ENCODE data around the gene TBX4.
A peak's percentile ranks its signal among the peaks of the same experiment; 100 is the strongest.

The TBX4 gene

GRCh38 chr17:61452301-61453290 lies at the start of gene TBX4:
TSS of gene TBX4 (plus strand) at chr17:61452422. CDS start at chr17:61456491, 4,069 bp downstream.
- DNase-seq = peak; percentile 54

DNA sequence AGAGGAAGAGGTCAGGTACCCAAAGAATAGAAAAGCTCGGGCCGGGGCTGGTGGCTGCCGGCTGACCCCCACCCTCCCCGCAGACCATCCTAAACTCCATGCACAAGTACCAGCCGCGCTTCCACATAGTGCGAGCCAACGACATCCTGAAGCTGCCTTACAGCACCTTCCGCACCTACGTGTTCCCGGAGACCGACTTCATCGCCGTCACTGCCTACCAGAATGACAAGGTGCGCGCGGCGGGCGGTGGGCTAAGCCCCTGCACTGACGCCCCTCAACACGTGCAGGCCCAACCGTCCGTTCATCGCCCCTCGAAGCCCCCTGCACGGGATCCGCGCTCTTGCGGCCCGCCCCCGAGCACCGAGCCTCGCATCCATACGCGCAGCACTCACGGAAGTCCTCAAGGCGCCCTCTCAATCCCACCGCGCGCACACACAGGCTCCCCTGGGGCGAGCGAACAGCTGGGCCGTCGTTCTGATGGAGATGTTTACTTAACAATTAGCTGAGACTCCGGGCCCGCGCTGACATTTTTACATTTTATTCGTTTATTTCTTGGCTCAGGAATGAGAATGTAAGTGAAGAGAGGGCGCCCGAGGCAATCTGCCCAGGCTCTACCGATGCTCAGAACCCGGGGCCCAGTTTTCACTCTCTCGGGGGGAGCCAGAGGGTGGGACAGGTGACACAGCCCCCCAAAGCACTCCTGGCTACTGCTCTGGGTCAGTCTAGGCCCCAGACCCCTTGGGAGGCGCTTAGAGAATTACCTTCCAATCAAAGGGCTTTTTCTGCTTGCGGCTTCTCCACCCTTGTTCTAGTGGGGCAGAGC lies 49.0 kb upstream of the TBX4 start:
- DNase-seq = no peak

GRCh38 chr17:61403801-61404662 lies 48.2 kb upstream of the TBX4 start:
- DNase-seq = no peak

GRCh38 chr17:61404663-61404912 lies 47.6 kb upstream of the TBX4 start:
- no peak for DNase-seq

DNA sequence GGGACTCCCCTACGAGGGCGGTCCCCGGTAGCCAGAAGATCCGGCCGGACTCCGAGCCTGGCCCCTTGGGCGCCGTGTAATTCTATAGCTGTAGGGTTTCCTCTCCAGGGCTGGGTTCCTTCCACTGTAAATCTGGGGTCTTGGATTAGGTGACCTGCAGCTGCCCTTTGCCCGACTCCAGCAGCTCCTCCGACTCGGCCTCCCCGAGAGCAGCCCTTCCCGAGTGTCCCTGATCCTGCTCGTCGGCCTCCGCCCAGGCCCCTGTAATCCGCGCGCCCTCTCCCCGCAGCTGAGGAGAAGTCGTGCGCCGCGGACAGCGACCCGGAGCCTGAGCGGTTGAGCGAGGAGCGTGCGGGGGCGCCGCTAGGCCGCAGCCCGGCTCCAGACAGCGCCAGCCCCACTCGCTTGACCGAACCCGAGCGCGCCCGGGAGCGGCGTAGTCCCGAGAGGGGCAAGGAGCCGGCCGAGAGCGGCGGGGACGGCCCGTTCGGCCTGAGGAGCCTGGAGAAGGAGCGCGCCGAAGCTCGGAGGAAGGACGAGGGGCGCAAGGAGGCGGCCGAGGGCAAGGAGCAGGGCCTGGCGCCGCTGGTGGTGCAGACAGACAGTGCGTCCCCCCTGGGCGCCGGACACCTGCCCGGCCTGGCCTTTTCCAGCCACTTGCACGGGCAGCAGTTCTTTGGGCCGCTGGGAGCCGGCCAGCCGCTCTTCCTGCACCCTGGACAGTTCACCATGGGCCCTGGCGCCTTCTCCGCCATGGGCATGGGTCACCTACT lies 47.1 kb upstream of the TBX4 start:
- peak; percentile 52 for DNase-seq

DNA sequence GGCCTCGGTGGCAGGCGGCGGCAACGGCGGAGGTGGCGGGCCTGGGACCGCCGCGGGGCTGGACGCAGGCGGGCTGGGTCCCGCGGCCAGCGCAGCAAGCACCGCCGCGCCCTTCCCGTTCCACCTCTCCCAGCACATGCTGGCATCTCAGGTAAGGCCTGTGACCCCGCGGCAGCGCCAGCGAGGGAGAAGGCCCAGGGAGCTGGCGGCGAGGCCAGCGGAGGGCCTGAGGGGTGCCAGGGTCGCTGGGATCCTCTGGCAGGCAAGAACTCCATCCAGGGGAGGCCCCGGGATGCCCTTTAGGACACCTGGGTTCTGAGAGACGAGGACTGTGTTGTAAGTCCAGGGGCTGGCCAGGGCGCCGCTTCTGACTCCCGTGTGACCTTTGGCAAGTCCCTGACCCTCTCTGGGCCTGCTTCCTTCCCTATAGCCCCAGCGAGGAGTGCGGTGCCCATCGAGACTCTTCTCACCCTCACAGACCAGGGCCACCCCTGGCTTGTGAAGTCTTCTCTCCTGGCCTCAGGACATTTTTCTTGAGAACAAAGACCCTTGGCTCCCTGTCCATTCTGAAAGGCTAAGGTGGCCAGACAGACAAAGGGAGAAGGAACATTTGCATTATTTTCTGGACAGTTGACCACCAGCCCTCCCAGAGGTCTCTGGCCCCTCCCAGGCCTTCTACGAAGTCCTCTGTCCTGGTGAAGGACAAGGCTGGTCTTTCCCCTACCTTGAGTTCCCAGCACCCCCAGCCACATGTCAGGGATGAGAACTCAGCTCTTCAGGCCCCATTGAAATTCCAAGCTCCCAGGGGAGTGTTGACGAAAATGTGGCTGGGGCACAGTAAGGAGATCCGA lies 46.3 kb upstream of the TBX4 start:
- DNase-seq = peak; percentile 51

DNA sequence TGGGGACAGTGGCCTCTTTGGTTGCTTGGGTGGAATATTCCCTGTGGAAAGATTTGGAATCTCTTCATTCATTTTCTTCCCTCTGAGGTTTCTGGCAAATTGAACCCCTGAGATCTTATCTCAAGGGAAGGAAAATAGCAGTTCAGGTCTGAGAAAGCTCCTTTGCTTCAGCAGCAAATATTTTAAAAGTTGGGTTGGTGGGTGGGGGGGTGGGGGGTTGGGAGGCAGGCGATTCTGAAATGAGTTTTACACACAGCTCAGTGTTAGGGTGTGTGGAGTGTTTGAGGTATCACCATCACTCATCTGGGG lies 45.7 kb upstream of the TBX4 start:
- no peak for DNase-seq

DNA sequence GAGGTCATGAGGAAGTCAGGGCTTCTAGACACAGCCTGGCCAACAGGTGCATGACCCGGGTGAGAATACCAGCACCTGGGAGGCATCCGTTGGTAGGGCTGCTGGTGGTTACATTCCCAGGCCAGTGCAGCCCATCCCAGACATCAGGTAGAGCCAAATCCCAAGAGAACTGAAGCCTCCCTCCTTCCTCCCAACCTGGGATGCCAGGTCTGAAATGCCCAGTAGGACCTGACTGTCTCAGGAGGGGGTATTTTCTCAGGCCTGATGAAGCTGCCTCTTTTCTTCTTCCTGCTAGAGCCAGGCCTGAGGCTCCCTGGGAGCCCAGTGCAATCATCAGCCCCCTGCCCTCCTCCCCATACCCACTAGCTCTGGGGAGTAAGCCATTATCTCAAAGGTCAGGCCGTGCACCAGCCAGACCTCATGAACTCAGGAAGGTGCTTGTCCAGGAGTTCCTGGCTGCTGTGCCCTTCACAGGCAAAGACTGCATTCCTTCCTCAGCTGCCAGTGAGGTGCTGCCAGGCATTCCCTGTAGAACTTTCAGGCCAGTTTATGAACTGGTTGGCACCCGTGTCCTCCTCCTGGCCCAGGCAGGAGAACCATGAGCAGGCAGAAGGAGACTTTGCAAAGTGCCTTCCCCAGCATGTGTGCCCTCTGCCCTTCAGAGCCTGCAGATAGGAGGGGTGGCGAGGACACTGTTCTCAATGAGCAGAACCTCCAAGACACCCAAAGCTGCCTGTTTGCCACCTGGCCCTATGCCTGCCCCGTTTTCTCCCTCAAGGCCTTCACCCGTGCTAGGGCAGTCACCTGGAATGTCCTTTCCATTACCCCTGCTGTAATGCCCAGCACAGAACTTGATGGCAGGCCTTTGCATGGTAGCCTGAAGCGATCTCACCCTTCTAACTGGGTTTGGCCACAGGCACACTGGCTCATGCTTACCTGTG lies 45.0 kb upstream of the TBX4 start:
- peak; percentile 51 for DNase-seq

DNA sequence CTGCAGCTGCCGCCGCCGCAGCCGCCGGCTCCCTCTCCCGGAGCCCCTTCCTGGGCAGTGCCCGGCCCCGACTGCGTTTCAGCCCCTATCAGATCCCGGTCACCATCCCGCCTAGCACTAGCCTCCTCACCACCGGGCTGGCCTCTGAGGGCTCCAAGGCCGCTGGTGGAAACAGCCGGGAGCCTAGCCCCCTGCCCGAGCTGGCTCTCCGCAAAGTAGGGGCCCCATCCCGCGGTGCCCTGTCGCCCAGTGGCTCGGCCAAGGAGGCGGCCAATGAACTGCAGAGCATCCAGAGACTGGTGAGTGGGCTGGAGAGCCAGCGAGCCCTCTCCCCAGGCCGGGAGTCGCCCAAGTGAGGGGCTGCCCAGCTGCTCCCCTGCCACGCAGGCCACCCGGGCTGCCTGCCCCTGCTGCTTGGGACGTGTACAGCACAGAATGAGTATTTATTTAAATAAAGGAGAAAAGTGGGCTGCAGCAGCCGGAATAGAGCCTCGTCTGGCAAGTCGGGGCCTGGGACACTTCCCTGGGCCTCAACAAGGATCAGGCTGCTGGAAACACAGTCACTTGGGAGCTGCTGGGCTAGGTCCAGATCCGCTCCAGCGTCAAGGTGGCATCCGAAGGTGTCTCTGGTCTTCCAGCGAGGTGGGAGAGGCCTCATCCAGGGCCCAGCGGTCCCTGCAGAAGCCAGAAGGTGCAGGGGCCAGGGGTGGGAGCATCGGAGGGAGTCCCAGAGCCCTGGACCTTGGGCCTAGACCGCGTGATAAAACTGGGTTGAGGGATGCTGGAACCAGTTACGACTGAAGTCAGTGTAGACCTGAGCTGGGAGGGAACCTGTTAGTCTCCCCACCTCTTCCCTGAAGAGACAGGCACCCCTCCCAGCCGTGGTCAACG lies 43.8 kb upstream of the TBX4 start:
- DNase-seq = peak; percentile 56

GRCh38 chr17:61409301-61410112 lies 42.7 kb upstream of the TBX4 start:
- DNase-seq = peak; percentile 61

DNA sequence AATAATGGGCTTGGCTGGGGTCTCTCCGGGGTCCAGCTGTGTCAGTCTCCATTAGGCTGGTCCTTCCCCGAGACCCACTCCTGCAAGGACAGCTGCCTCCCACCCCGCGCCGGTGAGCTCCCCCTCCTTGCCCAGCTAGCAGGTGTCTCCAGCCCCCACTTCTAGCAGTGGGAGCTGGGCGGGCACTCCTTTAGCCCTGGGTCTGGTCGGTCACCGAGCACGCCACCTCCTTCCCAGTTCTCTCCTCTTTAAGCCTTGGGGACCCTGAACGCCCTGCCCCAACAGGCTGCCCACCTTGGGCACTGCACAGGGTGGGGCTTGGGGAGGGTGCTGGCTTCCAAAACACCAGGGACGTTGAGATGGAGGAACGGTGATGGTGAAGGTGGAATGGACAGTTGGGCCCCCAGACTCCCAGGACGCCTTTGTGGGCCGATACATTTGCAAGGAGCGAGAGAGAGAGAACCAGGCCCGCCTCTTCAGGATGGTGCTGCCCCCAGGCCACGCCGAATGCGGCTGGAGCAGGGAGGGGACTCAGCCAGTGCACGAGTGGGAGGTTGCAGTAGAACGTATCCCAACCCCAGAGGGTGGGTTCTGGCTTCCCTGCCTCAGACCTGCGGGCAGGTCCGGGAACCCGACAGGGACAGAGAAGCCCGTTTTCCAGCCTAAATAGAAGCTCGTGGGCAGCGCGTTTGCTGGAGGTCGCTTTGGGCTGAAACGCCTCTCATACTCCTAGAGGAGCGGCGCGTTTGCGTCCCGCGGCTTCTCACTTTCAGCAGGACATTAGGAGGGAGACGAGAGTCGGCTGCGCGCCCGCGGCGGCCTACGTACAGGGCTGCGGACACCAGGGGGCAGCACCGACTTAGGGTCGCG lies 41.8 kb upstream of the TBX4 start:
- DNase-seq = peak; percentile 90

DNA sequence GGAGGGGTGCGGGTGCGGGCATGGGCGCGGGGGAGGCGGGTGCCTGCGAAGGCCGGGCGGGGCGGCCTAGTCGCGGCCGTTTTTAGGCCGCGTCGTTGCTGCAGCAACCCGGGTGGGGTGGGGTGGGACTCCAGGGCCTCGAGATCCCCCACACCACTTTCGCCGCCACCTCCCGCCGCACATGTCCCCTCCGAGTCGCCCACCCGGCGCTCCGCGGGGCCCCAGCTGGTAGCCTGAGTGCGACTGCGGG lies 41.3 kb upstream of the TBX4 start:
- DNase-seq = no peak

GRCh38 chr17:61411261-61412142 lies 40.7 kb upstream of the TBX4 start:
- DNase-seq = peak; percentile 68

- DNase-seq = peak; percentile 93
These were observed 39.9 kb upstream of the TBX4 start for GRCh38 chr17:61412143-61412859.

DNA sequence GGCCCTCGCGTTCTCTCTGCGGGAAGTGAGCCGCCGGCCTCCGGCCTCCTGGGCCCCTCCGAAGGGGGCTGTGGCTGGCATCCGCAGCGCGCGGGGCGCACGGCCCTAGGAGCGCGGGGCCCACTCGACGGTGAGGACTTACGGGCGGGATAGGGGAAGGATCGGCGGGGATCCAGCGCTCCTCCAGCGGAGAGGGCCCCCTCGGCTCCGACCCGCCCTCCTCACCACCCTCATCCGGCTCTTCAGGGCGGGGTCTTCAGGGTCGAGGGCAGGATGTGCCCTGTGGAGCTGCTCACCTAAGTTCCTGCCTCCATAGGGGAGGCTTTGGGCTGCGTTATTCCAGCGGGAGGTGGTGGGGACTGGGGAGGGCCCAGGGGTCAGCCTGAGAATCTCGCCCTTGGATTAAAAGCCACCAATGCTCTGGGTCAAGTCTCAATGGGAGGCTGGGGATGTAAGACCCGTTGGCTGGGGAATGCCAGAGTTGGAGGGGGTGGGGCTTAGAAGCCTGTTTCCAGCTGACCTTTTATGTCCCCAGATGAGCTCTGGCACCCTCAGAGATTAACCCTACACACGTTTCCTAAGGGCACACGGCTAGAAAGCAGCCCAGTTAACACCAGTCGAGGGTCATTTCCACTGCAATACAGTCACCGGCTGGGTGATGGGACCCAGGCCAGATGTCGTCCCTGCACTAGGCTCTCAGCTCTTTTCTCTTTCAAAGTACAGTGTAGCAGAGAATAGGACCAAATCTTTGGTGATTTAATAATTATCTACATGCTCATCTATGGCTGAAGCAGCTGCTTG lies 39.2 kb upstream of the TBX4 start:
- no peak for DNase-seq
